CD4-positive, CD25-positive, alpha-beta regulatory T cell (primary cell): ENCODE data around the gene KBTBD13. TPM values are rescaled to one million over a fixed set of nuclear protein-coding genes. Genes with fewer than 3 reads are reported as not detected.

Experiments used
- ATAC-seq, 2 donors: fragments of 150-1000 bp; cut with Tn5 transposase; one replicate each; pipeline ENCODE4 v1.10.0; 2021; ENCODE audit warnings: low read depth in 2 of 2, moderate number of reproducible peaks in 2 of 2, moderate library complexity in 1 of 2
- DNase-seq, 3 donors: peaks; one replicate each; pipeline versions ENCODE4 v3.0.0 to v3.0.0-alpha.2; 2012 to 2022; ENCODE audit warnings: mixed read lengths in 1 of 3
- H3K27ac ChIP-seq: one replicate; pipeline ENCODE4 v1.7.0; 2013; ENCODE audit warnings: mild to moderate bottlenecking, low read length; ENCODE audit not compliant: insufficient read depth, poor library complexity, severe bottlenecking
- H3K27me3 ChIP-seq: one replicate; pipeline ENCODE4 v1.7.0; 2013; ENCODE audit warnings: low read length; ENCODE audit not compliant: control insufficient read depth, insufficient read depth
- H3K36me3 ChIP-seq: one replicate; pipeline ENCODE4 v1.7.0; 2013; ENCODE audit warnings: mild to moderate bottlenecking, low read length, moderate library complexity; ENCODE audit not compliant: control insufficient read depth, insufficient read depth
- H3K4me1 ChIP-seq: 2 replicates; pipeline ENCODE4 v1.7.0; 2013; ENCODE audit warnings: mild to moderate bottlenecking, low read length; ENCODE audit not compliant: insufficient read depth, control insufficient read depth, poor library complexity, severe bottlenecking
- H3K4me3 ChIP-seq: one replicate; pipeline ENCODE4 v1.7.0; 2013; ENCODE audit warnings: low read depth, mild to moderate bottlenecking, low read length, moderate library complexity
- H3K9me3 ChIP-seq, 2 experiments: 1 replicate in 1 of 2; 2 replicates in 1 of 2; pipeline ENCODE4 v1.7.0; 2013; ENCODE audit warnings: low read length in 2 of 2, mild to moderate bottlenecking in 1 of 2, moderate library complexity in 1 of 2; ENCODE audit not compliant: control insufficient read depth in 2 of 2
- H3K27ac Mint-ChIP-seq, 3 donors: one replicate each; pipeline ENCODE4 v1.8.0; 2020 to 2022; ENCODE audit warnings: mild to moderate bottlenecking in 3 of 3, mixed read lengths in 3 of 3, moderate library complexity in 2 of 3
- H3K27me3 Mint-ChIP-seq: one replicate; pipeline ENCODE4 v1.8.0; 2022; ENCODE audit warnings: mild to moderate bottlenecking, mixed read lengths
- H3K36me3 Mint-ChIP-seq: one replicate; pipeline ENCODE4 v1.8.0; 2020; ENCODE audit warnings: mixed read lengths
- H3K4me1 Mint-ChIP-seq, 4 donors: one replicate each; pipeline ENCODE4 v1.8.0; 2020 to 2022; ENCODE audit warnings: mixed read lengths in 4 of 4, mild to moderate bottlenecking in 1 of 4
- H3K4me3 Mint-ChIP-seq, 4 donors: one replicate each; pipeline ENCODE4 v1.8.0; 2020 to 2022; ENCODE audit warnings: mild to moderate bottlenecking in 4 of 4, mixed read lengths in 4 of 4, moderate library complexity in 3 of 4
- H3K9me3 Mint-ChIP-seq, 7 donors: one replicate each; pipeline ENCODE4 v1.8.0; 2020 to 2022; ENCODE audit warnings: mixed read lengths in 7 of 7, mild to moderate bottlenecking in 3 of 7, moderate library complexity in 2 of 7
- polyA plus RNA-seq, 4 donors: library from polyadenylated mRNA; unstranded; fragments of 300-500 nt; fragmentation: Illumina TruSeq; gene quantifications; one replicate each; pipeline ENCODE4 v1.2.3, GENCODE V29; 2021
- total RNA-seq: library from RNA; stranded (reverse); gene quantifications from one replicate; pipeline ENCODE4 v1.2.3, GENCODE V29; 2022

The KBTBD13 gene
- total RNA-seq, result not detected
- polyA plus RNA-seq, result not detected

GRCh38 chr15:65076486-65077290, at the start of gene KBTBD13:
Gene KBTBD13, plus strand, starts transcription at chr15:65076746. Its CDS starts 70 bp downstream, at chr15:65076816.
- Mint-ChIP-seq H3K27me3 (peaks cover 27% of the 10 kb centered on the region), H3K4me1 (peaks cover 0 to 8% (median 0%) of the 10 kb centered on the region in 4 donors), H3K4me3 (no peak within 1 kb of the TSS), H3K9me3 (peaks cover 0 to 3% (median 0%) of the 10 kb centered on the region in 7 donors), H3K36me3 (no peaks in the 10 kb centered on the region), H3K27ac (no peak within 1 kb of the TSS)
- no peak for ATAC-seq
- Histone ChIP-seq H3K27me3 (peaks cover 3% of the 10 kb centered on the region), H3K27ac (no peak within 1 kb of the TSS), H3K36me3 (no peaks in the 10 kb centered on the region), H3K9me3 (no peaks in the 10 kb centered on the region), H3K4me3 (no peak within 1 kb of the TSS), H3K4me1 (no peaks in the 10 kb centered on the region)
- DNase-seq, result no peak

DNA sequence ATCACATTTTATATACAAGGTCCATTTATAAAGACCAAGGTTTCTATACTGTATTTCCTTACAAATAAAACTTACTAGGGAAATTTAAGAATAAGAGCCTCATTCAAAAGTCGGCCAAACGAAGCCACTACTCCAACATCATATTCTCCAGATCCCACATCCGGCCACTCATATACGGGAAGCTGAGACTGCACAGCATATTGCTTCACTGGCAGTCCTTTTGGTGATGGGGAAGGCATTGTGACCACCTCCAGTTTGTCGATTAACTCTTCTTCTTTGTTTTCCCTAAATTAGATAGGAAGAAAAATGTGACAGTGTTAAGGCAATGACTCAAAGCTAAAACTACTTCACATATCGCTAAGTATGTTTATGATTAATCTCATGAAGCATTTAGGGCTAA, 49.8 kb upstream of the KBTBD13 start:
- Mint-ChIP-seq H3K27ac (peak overlapping the region in 1 of 3 donors; percentile 65), H3K4me1 (peaks cover 5 to 36% (median 17%) of the 10 kb centered on the region in 4 donors), H3K27me3 (peaks cover 13% of the 10 kb centered on the region), H3K9me3 (no peaks in the 10 kb centered on the region), H3K4me3 (peak overlapping the region in 3 of 4 donors; percentile 3 to 57 (median 13)), H3K36me3 (peaks cover 22% of the 10 kb centered on the region)
- H3K9me3 ChIP-seq, result no peaks in the 10 kb centered on the region
- ATAC-seq (no peak), DNase-seq (no peak)
- H3K36me3 ChIP-seq, result peaks cover 9% of the 10 kb centered on the region
- H3K4me3 ChIP-seq, result no peak overlapping the region
- H3K4me1 ChIP-seq, result peaks cover 15% of the 10 kb centered on the region
- peaks cover 2% of the 10 kb centered on the region for H3K27me3 ChIP-seq
- no peak overlapping the region for H3K27ac ChIP-seq

GRCh38 chr15:65027593-65027992, 49.0 kb upstream of the KBTBD13 start:
- no peak overlapping the region for H3K27ac ChIP-seq
- peaks cover 9% of the 10 kb centered on the region for H3K36me3 ChIP-seq
- Mint-ChIP-seq H3K36me3 (peaks cover 22% of the 10 kb centered on the region), H3K9me3 (no peaks in the 10 kb centered on the region), H3K4me1 (peaks cover 5 to 36% (median 17%) of the 10 kb centered on the region in 4 donors), H3K4me3 (peak overlapping the region; percentile 82 to 97 (median 96)), H3K27me3 (peaks cover 22% of the 10 kb centered on the region), H3K27ac (no peak overlapping the region)
- peaks cover 15% of the 10 kb centered on the region for H3K4me1 ChIP-seq
- DNase-seq (no peak), ATAC-seq (no peak)
- H3K27me3 ChIP-seq, result peaks cover 6% of the 10 kb centered on the region
- no peaks in the 10 kb centered on the region for H3K9me3 ChIP-seq
- H3K4me3 ChIP-seq, result peak overlapping the region; percentile 87

DNA sequence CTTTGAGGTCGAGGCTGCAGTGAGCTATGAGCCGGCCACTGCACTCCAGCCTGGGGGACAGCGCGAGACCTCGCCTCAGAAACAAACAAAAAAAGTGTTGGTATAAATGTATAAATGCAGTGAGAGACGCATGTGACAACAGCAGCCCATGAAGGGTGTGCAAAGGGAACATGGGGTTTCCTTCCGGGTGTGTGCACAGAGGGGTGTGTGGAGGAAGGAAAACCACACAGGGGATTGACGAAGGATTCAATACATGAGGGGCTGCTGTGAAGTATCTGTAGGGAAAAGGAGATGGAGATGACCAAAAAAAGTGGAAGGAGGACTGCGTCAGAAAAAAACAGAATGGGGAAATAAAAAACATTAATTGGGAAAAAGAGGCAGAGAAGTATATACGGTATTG, 48.2 kb upstream of the KBTBD13 start:
- Mint-ChIP-seq H3K27me3 (peaks cover 23% of the 10 kb centered on the region), H3K9me3 (no peaks in the 10 kb centered on the region), H3K4me3 (peak overlapping the region; percentile 82 to 97 (median 96)), H3K36me3 (peaks cover 18% of the 10 kb centered on the region), H3K27ac (peak overlapping the region in 2 of 3 donors; percentile 76 to 89), H3K4me1 (peaks cover 5 to 40% (median 17%) of the 10 kb centered on the region in 4 donors)
- Histone ChIP-seq H3K27ac (no peak overlapping the region), H3K4me1 (peaks cover 20% of the 10 kb centered on the region), H3K27me3 (peaks cover 8% of the 10 kb centered on the region), H3K36me3 (peaks cover 9% of the 10 kb centered on the region), H3K9me3 (no peaks in the 10 kb centered on the region), H3K4me3 (peak overlapping the region; percentile 87)
- DNase-seq (peak in 1 of 3 donors; percentile 27), ATAC-seq (no peak)

DNA sequence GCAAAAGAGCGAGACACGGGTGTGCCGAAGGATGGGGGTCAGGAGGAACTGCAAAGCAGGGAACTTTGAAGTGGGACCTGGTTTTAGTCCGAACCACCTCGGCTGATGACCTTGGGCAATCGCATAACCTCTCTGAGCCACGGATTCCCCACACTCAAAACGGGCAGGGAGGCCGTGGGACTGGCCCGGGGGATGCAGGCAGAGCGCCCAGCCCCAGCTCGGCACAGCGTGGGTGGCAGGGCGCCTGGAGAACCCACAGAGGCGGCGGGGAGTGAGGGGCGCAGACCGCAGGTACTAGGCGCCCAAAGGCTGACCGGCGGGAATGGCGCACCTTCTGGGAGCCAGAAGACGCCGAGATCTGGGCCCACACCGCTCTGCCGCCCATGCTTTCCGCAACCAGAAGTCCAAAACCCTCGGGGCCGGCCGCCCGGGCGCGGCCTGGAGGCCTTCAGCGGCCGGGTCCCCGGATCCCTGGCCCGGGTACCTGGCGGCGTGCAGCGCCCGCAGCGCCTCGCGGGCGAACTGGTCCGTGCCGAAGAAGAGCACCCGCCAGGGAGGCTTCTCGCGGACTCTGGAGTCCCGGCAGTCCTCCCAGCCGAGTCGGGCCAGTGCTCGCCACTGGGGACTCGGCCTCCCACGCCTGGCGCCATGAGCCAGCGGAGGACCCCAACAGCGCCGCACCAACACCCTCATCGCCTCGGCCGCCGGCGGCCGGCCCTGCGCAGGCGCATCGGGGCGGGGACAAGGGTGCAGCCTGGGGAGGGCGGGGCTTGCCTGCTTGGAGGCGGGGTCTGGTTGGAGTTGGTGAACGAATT, 47.4 kb upstream of the KBTBD13 start, which contains the start of gene MTFMT:
Gene MTFMT, minus strand, starts transcription at position 719 of the 815 bp plus-strand sequence. Its CDS starts 26 bp downstream, at position 693.
- peaks cover 18% of the 10 kb centered on the region for H3K36me3 Mint-ChIP-seq
- peak within 1 kb of the TSS in 2 of 3 donors; percentile 76 to 89 for H3K27ac Mint-ChIP-seq
- peak; percentile 88 to 93 for ATAC-seq
- H3K27me3 ChIP-seq, result peaks cover 9% of the 10 kb centered on the region
- peak within 1 kb of the TSS; percentile 60 for H3K27ac ChIP-seq
- H3K4me3 Mint-ChIP-seq, result peak within 1 kb of the TSS; percentile 82 to 97 (median 96)
- no peaks in the 10 kb centered on the region for H3K9me3 ChIP-seq
- peak; percentile 86 to 89 (median 89) for DNase-seq
- peaks cover 9% of the 10 kb centered on the region for H3K36me3 ChIP-seq
- peaks cover 30% of the 10 kb centered on the region for H3K27me3 Mint-ChIP-seq
- H3K4me1 ChIP-seq, result peaks cover 23% of the 10 kb centered on the region
- no peaks in the 10 kb centered on the region for H3K9me3 Mint-ChIP-seq
- H3K4me1 Mint-ChIP-seq, result peaks cover 5 to 46% (median 19%) of the 10 kb centered on the region in 4 donors
- H3K4me3 ChIP-seq, result peak within 1 kb of the TSS; percentile 87

DNA sequence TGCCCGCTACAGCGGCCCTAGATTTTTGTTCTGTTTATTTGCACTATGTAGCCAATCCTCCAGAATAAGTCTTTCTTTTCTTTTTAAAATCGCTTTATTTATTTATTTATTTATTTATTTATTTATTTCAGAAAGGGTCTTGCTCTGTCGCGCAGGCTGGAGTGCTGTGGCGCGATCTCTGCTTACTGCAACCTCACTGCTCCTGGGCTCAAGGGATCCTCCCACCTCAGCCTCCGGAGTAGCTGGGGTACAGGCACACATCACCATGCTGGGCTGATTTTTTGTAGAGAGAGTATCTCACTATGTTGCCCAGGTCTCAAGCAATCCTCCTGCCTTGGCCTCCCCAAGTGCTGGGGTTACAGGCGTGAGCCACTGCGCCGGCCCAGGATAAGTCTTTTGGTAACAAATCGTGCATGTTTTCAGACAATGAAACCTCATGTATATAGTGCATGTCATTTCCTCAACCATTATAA, 46.8 kb upstream of the KBTBD13 start:
- no peak for DNase-seq
- Histone ChIP-seq H3K4me1 (peaks cover 23% of the 10 kb centered on the region), H3K27me3 (peaks cover 10% of the 10 kb centered on the region), H3K27ac (no peak overlapping the region), H3K36me3 (peaks cover 9% of the 10 kb centered on the region), H3K4me3 (no peak overlapping the region), H3K9me3 (no peaks in the 10 kb centered on the region)
- Mint-ChIP-seq H3K4me1 (peaks cover 5 to 43% (median 18%) of the 10 kb centered on the region in 4 donors), H3K27ac (no peak overlapping the region), H3K4me3 (peak overlapping the region; percentile 67 to 85 (median 80)), H3K9me3 (no peaks in the 10 kb centered on the region), H3K36me3 (peaks cover 14% of the 10 kb centered on the region), H3K27me3 (peaks cover 34% of the 10 kb centered on the region)
- ATAC-seq, result no peak

- H3K9me3 ChIP-seq, result no peaks in the 10 kb centered on the region
- ATAC-seq, result peak; percentile 35 to 39
- peak overlapping the region in 2 of 4 donors; percentile 3 to 36 for H3K4me3 Mint-ChIP-seq
- peak; percentile 19 to 60 (median 34) for DNase-seq
- H3K36me3 ChIP-seq, result no peaks in the 10 kb centered on the region
- peaks cover 0 to 28% (median 10%) of the 10 kb centered on the region in 4 donors for H3K4me1 Mint-ChIP-seq
- H3K27me3 Mint-ChIP-seq, result peaks cover 41% of the 10 kb centered on the region
- H3K27ac ChIP-seq, result no peak overlapping the region
- H3K27me3 ChIP-seq, result peaks cover 10% of the 10 kb centered on the region
- peaks cover 18% of the 10 kb centered on the region for H3K4me1 ChIP-seq
- peak overlapping the region in 1 of 3 donors; percentile 49 for H3K27ac Mint-ChIP-seq
- H3K4me3 ChIP-seq, result no peak overlapping the region
- no peaks in the 10 kb centered on the region for H3K9me3 Mint-ChIP-seq
- no peaks in the 10 kb centered on the region for H3K36me3 Mint-ChIP-seq
These were observed 43.6 kb upstream of the KBTBD13 start for GRCh38 chr15:65032801-65033537.
